GM18867 (cell line): ENCODE results near the gene TMC8.
"Not testable (repeated sequence)": the region's sequence is repeated elsewhere in the genome, so short reads cannot be mapped to it uniquely, and the experiment has no call there.

Source experiments
- ATAC-seq: cut with Tn5 transposase; IDR thresholded peaks from one replicate; pipeline ENCODE4 v1.9.1; 2021; ENCODE audit warnings: mild to moderate bottlenecking, moderate library complexity; ENCODE audit not compliant: unreplicated experiment

Gene TMC8

DNA sequence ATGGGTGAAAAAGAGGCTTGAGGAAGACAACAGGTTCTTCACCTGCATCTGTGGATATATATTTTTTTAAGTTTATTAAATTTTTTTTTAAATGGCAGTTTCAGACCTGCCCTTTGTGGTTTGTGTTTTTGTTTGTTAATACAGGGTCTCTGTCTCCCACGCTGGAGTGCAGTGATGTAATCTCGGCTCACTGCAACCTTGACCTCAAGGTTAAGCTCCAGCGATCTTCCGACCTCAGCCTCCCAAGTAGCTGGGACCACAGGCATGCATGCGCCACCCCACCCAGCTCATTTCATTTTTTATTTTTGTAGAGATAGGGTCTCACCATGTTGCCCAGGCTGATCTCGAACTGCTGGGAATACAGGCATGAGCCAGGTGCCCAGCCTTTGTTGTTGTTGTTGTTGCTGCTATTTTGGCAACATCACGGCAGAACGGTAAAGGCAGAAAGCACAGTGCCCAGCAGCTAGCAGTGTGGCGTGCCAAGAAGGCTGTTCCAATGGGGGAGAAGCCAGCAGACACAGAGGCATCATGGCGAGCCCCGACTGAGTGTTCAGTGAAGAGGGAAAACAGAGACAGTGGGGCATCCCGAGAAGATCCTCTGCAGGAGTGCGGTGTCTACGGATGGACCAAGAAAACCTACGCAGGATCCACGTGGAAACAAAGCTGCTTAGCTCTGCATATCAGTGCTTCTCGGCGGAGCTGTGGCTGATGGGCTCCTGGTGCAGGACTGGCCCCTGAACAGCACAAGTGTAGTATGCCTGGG lies 21.7 kb upstream of the TMC8 start:
- ATAC-seq = no peak

DNA sequence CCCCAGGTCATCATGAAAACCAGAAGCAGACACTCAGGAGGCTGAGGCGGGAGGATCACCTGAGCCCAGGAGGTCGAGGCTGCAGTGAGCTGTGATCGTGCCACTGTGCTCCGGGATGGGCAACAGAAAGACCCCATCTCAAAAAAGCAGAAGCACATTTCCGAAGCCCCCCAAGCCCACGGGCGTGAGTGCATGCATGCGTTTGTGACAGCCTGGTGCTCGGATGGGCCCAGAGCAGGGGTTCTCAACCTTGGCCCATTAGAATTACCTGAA lies 21.1 kb upstream of the TMC8 start:
- no peak for ATAC-seq

DNA sequence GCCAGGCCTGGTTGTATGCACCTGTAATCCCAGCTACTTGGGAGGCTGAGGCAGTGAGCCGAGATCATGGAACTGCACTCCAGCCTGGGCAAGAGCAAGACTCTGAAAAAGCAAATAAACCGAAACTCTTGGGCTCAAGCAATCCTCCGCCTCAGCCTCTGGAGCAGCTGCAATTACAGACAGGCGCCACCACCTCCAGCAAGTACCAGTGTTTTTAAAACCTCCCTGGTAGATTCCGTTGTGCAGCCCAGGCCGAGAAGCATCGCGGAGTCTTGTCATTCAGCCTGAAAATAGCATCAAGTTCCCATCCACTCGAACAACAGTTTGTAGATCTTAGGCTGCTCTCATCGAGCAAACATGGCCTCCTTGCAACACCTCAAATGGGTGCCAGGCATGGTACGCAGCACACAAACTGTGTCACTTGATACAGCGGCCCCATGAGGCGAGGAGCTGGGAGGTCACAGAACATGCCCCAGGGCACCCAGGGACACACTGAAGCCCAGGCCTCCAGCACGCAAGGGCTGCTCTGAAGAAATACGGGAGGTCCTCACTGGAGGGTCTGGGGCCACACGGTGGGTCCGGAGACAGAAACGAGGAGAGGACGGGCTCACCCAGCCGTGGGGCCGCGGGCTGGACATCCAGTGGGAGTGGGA lies 20.1 kb upstream of the TMC8 start:
- ATAC-seq = no peak

DNA sequence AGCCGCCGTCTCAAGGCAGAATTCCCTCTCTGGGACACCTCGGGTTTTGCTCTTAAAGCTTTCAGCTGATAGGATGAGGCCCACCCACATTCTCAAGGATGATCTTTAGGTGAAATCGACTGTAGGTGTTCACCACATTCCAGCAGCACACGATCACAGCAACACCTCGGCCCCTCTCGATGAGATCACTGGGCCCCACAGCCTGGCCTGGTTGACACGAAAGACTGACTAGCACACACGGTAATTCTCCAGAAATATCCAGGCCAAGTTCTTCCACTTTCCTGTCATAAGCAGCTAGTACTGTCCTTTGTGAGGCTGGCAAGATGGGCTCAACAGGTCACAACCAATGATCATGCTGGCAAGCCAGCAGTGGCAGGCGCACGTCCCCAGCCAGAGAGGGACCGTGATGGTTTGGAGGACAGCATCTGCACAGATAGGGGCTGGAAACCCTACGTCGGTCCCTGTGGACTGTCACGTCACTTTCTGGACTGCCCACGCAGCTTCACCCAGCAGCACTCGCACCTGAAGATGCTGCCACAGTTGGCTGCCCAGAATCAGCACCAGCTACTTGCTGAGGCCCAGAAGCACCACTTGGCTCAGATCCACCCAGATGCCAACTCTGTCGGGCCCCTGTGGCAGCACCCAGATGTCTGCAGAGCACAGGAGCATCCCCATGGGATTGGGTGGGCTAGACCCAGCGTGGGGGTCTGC lies 19.4 kb upstream of the TMC8 start:
- ATAC-seq = no peak

DNA sequence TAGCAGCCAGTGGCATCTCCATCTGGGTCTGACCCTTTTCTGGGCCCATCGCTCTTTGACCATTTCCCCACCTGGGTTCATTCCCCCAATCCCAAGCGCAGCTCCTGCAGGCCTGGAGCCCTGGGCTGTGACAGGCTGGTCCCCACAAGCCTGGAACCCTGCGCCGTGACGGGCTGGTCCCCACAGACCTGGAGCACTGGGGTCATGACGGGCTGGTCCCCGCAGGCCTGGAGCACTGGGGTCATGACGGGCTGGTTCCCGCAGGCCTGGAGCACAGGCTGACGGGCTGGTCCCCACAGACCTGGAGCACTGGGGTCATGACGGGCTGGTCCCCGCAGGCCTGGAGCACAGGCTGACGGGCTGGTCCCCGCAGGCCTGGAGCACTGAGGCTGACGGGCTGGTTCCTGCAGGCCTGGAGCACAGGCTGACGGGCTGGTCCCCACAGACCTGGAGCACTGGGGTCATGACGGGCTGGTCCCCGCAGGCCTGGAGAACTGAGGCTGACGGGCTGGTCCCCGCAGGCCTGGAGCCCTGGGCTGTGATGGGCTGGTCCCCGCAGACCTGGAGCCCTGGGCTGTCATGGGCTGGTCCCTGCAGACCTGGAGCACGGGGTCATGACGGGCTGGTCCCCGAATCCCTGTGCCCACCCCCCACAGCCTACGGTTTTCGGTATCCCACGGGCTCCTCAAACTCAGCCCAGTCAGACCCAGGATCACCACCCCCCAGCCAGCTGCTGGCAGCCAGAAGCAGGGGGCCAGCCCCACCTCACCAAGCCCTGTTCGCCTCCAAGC lies 18.6 kb upstream of the TMC8 start:
- no peak for ATAC-seq

DNA sequence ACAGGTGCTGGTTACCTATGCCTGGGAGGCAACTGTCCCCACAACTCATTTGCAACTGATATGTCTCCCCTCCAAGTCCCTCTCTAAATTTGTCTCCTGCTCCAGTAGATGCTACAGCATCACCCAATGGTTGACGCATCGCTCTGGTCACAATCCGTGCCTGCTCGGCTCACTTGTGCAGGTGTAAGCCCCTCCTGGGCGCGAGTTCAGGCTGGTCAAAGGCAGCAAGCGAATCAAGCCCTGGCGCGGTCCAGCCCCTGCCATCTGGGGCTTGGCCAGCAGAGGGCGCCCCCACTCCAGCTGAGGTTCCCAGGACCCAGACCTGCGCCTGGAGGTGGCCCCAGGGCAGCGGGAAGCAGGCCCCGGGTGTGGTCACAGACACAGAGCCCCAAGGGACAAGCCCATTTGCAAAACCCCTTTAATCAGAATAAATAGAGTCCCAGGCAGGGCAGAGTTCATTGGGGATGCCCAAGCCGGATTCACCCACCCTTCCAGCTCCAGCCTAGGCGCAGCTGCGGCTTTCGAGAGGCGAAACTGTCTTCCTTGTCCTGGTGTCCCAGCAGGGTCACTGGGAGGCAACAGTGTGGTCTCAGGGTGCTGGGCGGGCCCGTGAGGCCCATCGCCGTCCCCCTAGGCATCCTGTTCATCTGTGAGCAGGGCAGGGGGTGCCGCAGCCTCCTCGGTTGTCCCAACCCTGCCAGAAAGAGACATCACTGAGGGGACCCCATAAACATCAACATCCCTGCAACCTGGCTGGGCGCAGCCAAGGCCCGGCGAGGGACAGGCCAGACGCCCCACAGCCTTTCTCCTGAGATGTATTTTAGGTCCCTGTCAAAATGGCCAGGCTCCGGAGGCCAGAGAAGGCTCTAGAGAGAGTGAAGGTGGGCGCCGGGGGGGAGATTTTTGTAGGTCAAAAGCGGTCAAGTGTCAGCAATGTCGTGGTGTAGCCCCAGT lies 17.8 kb upstream of the TMC8 start:
- ATAC-seq = no peak

DNA sequence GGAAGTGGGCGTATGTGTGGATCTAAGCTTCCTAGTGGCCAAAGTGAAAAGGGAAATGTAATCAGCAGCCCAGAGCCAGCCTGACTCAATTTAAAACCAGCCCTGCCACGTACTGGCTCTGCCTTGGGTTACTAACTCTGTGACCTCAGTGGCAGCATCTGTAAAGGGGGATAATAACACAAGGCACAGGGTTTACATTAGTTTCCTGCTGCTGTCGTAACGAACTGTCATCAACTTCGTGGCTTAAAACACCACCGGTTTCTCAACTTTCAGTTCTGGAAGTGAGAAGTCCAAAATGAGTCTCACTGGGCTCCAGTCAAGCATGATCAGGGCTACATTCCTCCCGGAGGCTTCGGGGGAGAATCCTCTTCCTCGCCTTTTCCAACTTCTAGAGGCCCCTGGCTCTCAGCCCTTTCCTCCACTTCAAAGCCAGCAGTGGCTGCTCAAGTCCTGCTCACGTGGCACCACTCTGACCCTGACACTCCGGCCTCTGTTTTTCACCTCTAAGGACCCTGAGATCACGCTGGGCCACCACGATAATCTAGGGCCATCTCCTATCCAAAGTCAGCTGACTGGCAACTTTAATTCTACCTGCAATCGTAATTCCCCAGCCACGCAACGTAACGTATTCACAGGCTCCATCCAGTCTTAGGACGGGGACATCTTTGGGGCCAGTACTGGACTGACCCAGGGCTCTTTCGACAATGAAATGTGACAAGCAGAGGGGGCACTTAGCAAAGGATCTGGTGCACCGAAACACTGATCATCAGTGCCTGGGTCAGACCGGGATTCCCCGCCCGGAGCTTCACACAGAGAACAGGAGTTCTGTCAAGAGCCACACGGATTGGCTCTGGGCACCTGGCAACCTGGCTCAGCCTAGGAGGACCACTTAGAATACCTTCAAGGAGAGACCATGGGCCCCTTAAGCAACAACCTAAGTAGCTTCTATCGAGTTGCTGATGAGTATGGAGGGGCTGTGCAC lies 16.5 kb upstream of the TMC8 start:
- ATAC-seq = no peak

DNA sequence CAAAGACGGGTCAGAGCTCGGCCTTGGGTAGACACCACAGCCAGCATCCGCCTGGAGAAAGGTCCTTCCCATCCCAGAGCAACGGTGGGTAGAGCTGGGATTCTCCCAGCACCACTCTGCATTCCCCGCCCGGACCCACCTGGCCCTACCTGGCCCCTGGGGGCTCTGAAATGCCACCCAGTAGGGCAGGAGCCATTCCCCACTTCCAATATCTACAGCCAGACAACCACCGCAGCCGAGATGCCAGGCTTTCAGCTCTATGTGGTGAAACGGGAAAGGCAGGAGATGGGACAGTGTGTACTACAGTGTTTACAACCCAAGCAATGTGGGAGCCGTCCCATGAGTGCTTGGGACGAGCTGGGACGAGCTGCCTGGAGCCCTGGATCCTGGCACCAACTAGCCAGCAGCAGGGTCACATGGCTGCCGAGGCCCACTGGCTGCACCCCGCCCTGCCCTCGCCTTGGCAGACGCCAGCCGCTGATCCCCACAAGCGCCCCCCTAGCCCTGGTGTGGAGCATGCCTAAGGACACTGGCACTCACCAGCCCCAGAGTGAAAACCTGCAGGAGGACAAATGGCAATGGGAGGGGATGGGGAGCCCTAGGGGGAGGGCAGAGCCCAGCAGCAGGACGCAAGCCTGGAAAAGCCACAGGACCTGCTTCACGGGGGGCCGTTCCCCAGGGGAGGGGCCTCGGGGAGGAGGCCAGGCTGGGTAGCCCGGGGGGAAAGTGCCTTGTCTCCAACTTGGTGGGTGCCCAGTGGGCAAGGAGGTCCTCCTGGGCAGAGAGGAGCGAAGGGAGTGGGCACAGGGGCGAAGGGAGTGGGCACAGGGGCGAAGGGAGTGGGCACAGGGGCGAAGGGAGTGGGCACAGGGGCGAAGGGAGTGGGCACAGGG lies 15.5 kb upstream of the TMC8 start:
- ATAC-seq = no peak

DNA sequence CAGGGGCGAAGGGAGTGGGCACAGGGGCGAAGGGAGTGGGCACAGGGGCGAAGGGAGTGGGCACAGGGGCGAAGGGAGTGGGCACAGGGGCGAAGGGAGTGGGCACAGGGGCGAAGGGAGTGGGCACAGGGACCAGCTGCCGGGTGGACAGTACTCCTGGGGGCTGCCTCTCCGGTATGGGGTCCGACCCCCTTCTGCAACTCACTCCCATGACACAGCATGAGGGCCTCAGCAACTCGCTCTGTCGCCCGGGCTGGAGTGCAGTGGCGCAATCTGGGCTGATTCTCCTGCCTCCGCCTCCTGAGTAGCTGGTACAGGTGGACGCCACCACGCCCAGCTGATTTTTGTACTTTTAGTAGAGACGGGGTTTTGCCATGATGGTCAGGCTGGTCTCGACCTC lies 14.8 kb upstream of the TMC8 start:
- not testable (repeated sequence) for ATAC-seq

DNA sequence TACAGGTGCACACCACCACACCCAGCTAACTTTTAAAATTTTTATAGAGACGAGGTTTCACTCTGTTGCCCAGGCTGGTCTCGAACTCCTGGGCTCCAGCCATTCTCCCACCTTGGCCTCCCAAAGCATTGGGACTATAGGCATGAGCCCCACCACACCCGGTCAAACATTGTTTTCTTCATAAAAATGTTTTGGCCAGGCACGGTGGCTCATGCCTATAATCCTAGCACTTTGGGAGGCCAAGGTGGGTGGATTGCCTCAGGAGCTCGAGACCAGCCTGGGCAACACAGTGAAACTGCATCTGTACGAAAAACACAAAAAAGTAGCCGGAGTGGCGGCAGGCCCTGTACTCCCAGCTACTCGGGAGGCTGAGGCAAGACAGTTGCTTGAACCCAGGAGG lies 14.2 kb upstream of the TMC8 start:
- ATAC-seq = no peak

DNA sequence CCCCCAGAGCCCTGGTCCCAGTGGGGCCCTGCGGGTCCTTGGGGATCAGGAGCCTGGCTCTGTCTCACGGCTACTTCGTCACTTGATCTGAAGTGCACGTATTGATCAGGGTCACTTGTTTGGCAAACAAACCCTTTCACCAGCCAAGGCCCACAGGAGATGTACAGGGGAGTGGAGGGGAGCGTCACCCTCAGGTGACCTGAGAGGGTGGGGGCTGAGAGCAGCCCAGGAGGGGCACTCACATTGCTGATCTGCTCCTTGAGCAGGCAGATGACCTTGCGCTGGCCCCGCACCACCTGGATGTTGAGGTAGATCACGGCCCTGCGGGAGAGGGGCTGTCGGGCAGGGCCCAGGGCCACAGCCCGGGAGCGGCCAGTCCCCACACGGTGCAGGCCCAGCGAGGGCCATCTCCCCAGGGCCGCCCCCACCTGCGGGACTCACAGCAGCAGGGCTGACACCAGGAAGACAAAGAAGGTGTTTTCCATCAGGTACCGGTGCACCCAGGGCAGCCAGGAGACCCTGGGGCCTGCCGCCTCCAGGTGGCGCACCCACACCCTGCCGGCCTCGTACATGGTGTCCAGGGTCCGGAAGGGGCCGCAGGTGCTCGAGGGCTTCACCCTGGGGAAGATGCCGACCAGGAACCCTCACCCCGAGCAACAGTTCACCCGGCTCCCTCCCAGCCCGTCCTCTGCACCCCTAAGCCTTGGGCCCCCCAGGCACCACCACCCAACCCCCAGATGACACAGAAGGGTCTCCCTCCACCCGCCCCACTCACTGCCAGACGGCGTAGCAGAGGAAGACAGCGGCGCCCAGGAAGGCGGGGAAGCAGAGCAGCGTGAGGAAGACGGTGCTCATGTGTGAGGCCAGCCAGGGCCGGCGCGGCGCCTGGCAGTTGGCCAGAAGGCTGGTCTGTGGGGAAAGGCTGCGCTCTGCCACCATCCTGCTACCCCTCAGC lies 13.3 kb upstream of the TMC8 start:
- no peak for ATAC-seq

DNA sequence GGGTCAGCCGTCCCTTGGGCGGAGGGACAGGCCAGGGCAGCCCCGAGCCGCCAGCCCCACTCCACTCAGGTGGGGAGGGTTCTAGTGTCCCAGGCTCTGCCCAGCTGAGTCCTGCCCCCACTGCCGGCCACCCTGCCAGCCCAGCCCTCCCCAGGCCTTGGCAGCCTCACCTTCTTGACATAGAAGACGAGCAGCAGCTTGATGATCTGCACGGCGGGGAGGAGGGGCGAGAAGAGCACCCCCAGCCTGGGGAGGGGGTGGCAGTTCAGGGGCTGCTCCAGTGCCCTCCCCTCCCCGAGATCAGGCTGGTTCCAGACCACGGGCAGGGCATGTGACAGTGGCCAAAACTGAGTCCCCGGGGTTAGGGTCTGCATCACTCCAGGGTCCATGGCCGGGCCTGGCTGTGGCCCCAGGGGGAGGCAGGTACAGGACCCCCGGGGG lies 11.8 kb upstream of the TMC8 start:
- no peak for ATAC-seq

DNA sequence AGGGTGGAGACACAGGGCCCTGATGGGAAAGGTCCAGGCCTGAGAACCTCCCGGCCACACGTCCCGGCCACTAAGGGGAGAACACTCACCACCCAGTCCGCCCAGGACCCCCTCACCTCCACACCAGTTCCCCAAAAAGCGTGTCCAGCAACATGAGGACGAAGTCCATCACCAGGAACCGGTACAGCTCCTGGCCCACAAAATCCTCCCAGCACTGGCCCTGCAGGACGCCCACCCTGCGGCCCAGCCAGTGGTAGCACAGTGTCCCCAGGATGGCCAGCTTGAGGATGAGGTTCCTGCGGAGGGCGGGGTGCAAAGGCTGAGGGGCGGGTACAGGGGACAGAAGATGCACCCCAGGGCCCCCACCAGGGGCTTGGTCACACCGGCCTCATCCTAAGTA lies 10.0 kb upstream of the TMC8 start:
- no peak for ATAC-seq

DNA sequence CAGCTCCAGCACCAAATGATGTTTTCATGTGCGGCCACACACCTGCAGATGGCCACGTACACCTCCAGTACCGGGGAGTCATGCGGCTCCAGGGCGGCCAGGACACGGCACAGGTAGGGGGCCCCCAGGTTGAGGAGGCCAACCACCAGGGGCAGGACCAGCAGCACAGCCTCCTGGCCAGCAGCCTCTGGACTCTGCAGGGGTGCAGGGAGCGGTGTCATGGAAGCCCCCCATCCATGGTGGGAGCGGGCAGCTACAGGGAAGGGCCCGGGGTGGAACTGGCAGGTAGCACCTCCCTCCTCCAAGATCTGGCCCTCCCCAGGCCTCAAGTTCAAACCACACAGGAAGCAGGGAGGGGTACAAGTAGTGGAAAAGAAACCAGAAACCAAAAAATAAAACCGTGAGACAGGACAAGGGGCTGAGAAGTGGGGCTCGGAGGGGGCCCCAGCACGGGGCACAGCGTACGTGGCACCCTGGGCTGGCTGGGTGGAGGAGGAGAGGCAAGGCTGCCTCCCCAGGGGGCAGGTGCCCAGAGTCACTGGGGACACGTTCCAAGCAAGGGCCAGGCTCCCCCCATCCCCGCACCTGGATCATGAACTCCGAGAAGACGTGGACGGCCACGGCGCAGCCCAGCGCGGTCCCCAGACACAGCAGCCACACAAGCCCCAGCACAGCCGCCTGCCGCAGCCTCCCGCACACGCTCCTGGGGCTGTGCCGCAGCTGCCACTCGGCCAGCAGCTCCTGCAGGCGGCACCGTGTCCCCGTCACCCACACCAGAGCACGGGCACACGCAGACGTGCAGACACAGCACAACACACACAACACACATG lies 9.4 kb upstream of the TMC8 start:
- ATAC-seq = no peak

DNA sequence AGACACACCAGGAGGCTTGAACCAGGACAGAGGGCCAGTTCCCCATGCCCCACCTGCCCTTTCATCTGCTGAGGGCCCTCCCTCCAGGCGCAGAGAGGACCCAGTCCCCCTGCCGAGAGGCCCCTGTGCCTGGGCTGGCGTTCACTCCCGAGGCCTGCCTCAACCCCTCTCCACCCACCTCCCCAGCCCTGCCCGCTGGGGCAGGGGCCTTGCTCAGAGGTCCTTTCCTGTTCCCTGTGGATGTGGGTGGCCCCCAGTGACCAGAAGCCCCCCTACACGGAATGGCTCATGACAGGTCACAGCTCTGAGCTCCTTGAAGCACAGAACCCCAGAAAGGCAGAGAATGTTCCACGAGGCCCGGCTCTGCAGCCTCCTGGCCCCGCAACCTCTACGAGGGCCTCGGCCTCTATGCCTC lies 8.8 kb upstream of the TMC8 start:
- no peak for ATAC-seq

DNA sequence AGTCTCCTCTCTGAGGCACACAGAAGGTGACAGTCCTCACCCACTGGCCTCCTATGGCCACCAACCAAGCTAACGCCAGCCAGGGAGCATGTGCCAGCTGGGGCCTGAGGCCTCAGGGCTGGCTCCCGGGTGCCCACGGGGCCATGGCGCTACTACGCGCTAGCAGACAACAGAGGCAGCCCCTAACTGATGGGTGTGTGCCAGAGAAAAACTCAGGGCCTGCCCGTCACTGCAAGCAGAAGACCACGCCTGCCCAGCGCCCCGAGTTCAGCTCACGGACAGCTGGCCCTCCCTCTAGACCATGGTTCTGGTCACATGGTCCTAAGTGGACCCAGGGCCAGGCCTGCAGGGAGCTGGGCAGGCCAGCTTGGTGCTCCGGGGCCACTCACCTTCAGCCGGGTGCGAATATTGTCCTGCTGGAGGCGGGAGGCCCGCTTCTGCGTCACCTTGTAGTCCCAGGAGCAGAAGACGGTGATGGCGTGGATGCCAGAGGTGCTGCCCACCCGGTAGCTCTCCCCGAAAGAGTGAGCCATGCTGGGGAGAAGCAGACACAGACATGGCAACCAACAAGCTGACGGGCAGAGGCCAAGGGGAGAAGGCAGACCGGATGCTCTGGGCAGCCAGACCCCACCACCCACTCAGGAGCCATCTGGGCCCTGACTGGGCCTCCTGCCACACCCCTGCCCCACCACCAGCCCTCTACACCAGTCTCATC lies 8.2 kb upstream of the TMC8 start:
- no peak for ATAC-seq
